Inflammatory macrophage treated with lipopolysaccharide for 1 hour (primary cell): ENCODE measurements around the gene HLA-A.

Experiments used
- DNase-seq, 2 donors: peaks; one replicate each; pipeline ENCODE4 v3.0.0-alpha.2; 2020 to 2022

HLA-A gene

DNA sequence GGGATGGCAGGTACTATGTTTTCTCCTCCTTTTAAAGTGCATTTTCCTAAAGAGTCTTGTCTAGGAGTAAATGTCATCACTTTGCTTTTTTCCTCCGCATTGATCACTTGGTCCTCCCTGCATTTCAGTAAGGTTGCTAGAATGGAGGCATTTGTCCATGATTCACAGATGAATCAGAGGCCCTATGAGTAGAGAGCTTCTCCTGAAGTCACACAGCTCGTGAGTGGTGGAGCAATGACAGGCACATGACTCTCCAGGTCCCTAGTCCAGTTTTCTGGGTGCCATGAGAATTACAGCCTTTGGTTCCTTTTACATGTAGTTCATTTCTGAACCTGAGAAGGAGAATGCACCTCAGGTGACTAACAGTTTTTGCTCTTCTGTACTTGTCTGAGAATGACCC lies 50.5 kb downstream of the HLA-A start:
- DNase-seq, result peak; percentile 65 to 74

DNA sequence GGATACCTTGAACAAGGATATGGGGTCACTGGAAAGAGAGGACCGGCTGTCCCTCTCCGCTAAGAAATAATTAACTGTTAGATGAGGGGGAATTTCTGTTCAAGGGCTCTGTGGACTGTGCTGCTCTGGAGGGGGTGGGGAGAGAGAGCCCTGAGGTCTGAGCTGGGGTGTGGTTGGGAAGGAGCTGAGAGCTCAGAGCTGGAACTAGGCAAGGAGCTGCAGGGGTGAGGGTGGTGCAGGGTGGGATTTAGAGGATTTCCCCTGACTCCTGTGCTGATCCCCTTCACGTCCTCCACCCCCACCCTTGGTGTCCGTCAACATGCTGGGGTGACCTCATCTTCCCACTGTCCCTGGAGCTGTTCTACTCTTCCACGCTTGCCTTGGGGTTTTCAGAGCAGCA lies 52.5 kb downstream of the HLA-A start:
- DNase-seq, result no peak

DNA sequence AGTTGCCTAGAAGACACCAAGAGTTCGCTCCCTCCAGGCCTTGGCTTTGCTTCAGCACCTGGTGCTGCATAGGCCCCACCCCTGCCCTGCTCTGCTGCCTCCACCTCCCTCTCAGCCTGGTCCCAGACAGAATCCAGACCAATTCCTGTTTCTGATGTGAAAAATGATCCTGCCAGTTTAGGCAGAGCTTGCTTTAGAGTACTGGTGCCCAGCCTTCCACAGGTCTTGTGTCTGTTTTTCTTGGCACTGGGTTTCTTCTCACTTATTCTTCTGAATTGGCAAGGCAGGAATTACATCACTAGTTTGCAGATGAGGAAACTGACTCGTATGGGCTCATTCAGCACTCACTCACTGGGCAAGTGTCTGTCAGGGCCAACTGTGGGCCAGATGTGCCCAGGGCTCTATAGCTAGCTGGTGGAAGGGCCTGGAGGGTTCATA lies 53.0 kb downstream of the HLA-A start:
- DNase-seq, result peak; percentile 51 to 67
